GM04503 (cell line): ENCODE results near the gene CEMIP2.
A peak's percentile ranks its signal among the peaks of the same experiment; 100 is the strongest.
"Not testable (repeated sequence)": the region's sequence is repeated elsewhere in the genome, so short reads cannot be mapped to it uniquely, and the experiment has no call there.

ENCODE experiments used
- DNase-seq: peaks from one replicate; pipeline ENCODE4 v3.0.0-alpha.2; 2012; ENCODE audit warnings: low read depth

CEMIP2 gene

GRCh38 chr9:71675105-71675856 is 93.0 kb downstream of the CEMIP2 start:
- no peak for DNase-seq

DNA sequence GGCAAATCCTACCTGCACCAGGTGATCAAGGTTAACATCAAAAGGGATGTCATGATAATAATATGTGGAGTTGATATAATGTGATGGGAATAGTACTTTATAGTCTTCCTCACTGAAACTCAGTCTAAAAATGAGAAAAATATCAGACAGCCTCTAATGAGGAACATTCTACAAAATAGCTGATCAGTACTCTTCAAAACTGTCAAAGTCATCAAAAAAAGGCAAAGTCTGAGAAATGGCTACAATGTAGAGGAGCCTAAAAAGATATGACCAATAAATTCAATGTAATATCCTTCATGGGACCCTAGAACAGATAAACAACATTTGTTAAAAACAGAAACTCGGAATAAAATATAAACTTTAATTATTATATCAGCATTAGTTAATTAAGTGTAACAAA is 95.7 kb downstream of the CEMIP2 start:
- no peak for DNase-seq

DNA sequence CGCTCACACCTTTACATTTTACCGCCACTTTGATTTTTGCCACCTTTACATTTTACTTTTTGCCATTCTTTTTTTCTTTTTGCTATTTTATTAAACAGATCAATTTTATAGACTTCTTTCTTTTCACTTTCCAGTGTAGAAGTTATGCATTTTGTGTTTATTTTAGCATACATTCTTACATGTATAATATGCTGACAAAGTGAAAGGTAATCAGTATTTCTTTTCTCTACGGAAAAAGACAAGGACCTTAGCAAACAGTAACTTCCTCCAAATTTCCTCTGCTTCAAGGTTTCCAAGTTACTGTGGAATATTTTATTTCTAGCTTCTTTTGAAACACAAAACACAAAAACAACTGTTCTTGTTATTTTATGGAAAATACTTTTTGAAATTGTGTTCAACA is 97.0 kb downstream of the CEMIP2 start:
- DNase-seq = no peak

GRCh38 chr9:71670121-71670520 is 98.2 kb downstream of the CEMIP2 start:
- DNase-seq = no peak

DNA sequence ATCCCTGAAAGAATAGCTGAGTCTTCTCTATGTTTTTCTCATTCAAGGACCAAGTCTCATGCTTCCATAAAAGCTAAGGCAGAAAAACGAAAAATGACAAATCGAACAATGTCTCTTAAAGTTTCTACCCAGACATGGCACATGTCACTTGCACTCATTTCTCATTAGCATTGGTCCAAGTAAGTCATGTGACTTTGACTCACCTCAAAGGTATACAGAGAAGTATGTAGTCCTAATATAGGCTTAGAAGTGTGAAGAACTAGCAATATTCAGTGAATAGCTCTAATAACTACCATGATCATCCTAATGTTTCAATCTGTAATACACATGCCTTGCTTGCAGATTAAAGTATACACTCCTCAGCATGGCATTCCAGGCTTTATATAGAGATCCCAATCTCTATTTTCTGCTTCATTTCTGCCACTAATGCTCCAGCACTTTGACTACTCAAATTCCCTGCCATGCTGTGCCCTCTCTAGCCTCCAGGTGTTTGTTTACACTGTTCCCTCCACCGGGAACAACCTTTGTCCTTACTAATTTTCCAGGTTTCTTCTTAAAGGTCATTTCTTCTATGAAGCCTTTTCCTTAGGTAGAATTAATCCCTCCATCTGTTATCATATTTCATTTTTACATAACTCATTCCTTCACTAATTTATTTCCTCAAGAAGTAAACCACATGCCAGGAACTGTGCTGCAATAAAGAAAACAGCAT is 98.9 kb downstream of the CEMIP2 start:
- DNase-seq = no peak

GRCh38 chr9:71668717-71669116 is 99.6 kb downstream of the CEMIP2 start:
- DNase-seq = no peak

GRCh38 chr9:71665247-71665646 is 103.1 kb downstream of the CEMIP2 start:
- no peak for DNase-seq

GRCh38 chr9:71664566-71664965 is 103.7 kb downstream of the CEMIP2 start:
- no peak for DNase-seq

GRCh38 chr9:71663931-71664459 is 104.3 kb downstream of the CEMIP2 start:
- peak; percentile 49 for DNase-seq

DNA sequence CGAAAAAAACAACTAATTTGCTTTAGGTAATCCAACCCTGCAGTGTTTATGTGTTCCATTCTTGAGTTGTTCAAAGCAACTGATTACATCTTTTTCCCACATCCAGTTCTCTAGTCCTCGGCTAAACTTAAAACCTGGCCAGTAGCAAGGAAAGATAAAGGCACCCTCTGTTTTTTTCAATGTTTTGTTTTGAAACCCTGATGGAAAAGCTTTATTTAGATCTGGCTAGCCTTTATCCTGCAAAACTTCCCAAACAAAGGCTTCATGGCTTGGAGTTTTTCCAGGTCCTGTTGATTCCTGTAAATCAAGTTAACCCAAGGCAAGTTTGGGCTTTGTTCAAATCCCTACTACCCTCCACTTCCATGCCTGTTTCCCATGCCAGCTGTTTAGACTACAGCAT is 105.1 kb downstream of the CEMIP2 start:
- DNase-seq = no peak

DNA sequence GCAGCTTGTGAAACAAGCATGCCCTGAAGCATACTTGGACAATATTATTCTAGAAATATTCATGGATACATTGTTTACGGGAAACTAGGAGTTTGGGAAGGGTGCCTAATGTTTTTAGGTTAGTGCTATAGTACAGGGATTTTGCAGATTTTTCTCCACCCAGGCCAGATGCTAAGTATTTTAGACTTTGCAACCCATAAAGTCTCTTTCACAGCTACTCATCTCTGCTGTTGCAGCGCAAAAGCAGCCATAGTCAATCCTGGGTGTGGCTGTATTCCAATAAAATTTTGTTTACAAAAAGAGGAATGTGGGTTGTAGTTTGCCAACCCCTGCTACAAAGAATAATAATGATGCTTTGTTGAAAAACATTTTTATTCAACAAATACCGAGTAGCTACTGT is 106.2 kb downstream of the CEMIP2 start:
- DNase-seq = no peak

DNA sequence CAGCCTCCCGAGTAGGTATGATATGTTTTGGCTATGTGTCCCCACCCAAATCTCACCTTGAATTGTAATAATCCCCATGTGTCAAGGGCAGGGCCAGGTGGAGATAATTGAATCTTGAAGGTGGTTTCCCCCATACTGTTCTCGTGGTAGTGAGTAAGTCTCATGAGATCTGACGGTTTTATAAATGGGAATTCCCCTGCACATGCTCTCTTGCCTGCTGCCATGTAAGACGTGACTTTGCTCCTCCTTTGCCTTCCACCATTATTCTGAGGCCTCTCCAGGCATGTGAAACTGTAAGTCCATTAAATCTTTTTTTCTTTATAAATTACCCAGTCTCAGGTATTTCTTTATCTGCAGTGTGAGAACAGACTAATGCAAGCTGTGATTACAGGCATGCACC is 111.0 kb downstream of the CEMIP2 start:
- DNase-seq = not testable (repeated sequence)

- no peak for DNase-seq
Measured at GRCh38 chr9:71656496-71656895, 111.8 kb downstream of the CEMIP2 start.

DNA sequence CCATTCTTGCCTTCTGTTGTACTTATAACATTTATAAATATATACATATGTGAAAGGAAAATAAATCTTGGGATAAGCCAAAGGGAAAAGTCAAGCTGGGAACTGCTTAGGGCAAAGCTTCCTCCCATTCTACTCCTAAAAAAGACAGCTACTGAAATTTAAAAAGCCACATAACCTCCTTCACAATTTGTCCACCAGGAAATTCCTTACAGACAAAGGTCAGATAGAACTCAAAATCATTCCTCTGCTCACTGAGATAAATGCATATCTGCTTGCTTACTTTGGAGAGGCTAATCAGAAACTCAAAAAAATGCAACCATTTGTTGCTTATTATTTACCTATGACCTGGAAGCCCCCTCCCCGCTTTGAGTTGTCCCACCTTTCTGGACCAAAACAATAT is 112.5 kb downstream of the CEMIP2 start:
- DNase-seq = no peak

- no peak for DNase-seq
Measured at GRCh38 chr9:71655141-71655540, 113.2 kb downstream of the CEMIP2 start.

GRCh38 chr9:71652480-71652879 is 115.8 kb downstream of the CEMIP2 start:
- no peak for DNase-seq

- DNase-seq = no peak
Measured at GRCh38 chr9:71648453-71648852, 119.9 kb downstream of the CEMIP2 start.

GRCh38 chr9:71647094-71647591 is 121.2 kb downstream of the CEMIP2 start:
- DNase-seq = no peak

- no peak for DNase-seq
Measured at GRCh38 chr9:71646131-71646530, 122.2 kb downstream of the CEMIP2 start.

DNA sequence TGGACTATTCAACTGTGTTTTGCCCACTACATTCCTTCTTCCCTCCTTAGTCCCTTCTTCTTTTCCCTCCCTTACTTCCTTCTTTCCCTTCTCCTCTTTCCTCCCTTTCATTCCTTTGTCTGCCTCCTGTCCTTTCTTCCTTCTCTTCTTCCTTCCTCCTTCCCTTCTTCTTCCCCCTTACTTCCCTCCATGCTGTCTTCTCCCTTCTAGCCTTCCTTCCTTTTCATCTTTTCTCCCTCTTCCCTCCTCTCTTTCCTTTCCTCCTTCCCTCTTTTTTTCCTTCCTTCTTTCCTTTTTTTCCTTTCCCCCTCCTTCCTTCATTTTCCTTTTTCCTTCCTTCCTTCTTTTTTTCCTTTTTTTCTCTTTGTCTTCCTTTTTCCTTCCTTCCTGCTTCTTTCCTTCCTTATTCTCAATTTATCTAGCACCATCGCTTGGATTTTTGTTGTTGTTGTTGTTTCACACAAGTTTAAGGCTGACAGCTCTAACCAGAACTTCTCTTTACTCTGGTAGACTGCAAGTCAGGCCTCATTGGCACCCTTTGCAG is 123.4 kb downstream of the CEMIP2 start:
- no peak for DNase-seq

GRCh38 chr9:71643330-71643729 is 125.0 kb downstream of the CEMIP2 start:
- no peak for DNase-seq

DNA sequence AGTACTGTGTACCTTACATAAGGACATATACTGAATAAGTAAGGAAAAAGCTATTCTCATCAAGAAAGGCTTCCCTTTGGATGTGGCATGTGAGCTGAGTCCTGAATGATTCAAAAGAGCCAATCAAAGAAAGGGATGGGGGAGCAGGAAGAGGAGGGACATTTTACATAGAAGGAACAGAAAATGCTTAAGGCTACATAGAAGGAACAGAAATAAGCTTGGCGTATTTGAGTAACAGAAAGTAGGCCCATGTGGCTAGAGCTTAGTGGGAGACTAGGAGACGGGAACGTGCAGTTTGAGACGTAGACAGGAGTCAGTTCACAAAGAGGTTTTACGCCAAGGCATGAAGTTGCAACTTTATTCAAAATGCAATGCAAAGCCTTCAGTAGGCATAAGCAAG is 126.3 kb downstream of the CEMIP2 start:
- DNase-seq = no peak

DNA sequence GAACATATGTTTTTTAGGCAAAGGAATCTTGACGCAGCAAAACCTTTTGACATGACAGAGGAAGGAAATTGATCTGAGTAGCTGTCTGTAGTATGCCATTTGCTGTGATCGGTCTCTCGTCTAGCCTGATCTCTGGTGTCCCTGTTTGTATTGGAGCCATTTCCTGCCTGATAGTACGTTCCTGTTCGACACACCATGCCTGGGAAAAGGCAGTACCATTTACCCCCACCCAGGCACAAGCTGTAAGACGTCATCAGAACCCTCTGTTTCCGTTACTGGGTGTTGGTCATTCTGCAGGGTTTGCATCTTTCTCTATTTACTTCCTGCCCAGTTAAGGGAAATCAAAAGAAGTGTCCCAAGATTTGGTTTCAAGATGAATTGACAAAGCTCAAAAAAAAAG is 129.7 kb downstream of the CEMIP2 start:
- no peak for DNase-seq
